Mesothelial cell of epicardium (in vitro differentiated cells): ENCODE results near the gene FLOT1. TPM values are rescaled to one million over a fixed set of nuclear protein-coding genes. Genes with fewer than 3 reads are reported as not detected.

ENCODE experiments used
- DNase-seq, 2 experiments: peaks; one replicate each; pipeline ENCODE4 v3.0.0; 2021; ENCODE audit warnings: low spot score in 2 of 2; ENCODE audit not compliant: unreplicated experiment in 2 of 2
- H3K27ac Mint-ChIP-seq: 2 replicates; pipeline ENCODE4 v1.8.0; 2021; ENCODE audit warnings: mixed read lengths
- H3K27me3 Mint-ChIP-seq: 2 replicates; pipeline ENCODE4 v1.8.0; 2021; ENCODE audit warnings: low read depth, mixed read lengths
- H3K36me3 Mint-ChIP-seq: 2 replicates; pipeline ENCODE4 v1.8.0; 2021; ENCODE audit warnings: mixed read lengths
- H3K4me1 Mint-ChIP-seq: 2 replicates; pipeline ENCODE4 v1.8.0; 2021; ENCODE audit warnings: mixed read lengths
- H3K4me3 Mint-ChIP-seq: 2 replicates; pipeline ENCODE4 v1.8.0; 2021; ENCODE audit warnings: mild to moderate bottlenecking, moderate library complexity, mixed read lengths
- H3K9me3 Mint-ChIP-seq: 2 replicates; pipeline ENCODE4 v1.8.0; 2021; ENCODE audit warnings: mixed read lengths
- CTCF ChIP-seq: fragments of 200-600 bp; sonication (generic); IDR thresholded peaks from one replicate; pipeline ENCODE4 v1.5.0; 2021; ENCODE audit warnings: antibody characterized with exemption; ENCODE audit not compliant: unreplicated experiment
- total RNA-seq: library from RNA; stranded (reverse); gene quantifications from 3 replicates; pipeline ENCODE4 v1.2.1, GENCODE V29; 2021

Gene FLOT1
- total RNA-seq, 1 donor from 2014 or later, result 101 TPM

GRCh38 chr6:30769853-30770524, 27.5 kb upstream of the FLOT1 start:
- TF ChIP-seq CTCF, result no peak
- DNase-seq, result no peak
- peak overlapping the region; percentile 99 for H3K27ac Mint-ChIP-seq
- peaks cover 63% of the 10 kb centered on the region for H3K4me1 Mint-ChIP-seq
- H3K27me3 Mint-ChIP-seq, result no peaks in the 10 kb centered on the region
- no peaks in the 10 kb centered on the region for H3K9me3 Mint-ChIP-seq
- H3K4me3 Mint-ChIP-seq, result peak overlapping the region; percentile 51
- no peaks in the 10 kb centered on the region for H3K36me3 Mint-ChIP-seq

GRCh38 chr6:30769088-30769852, 26.8 kb upstream of the FLOT1 start:
- Mint-ChIP-seq H3K36me3 (no peaks in the 10 kb centered on the region), H3K4me3 (peak overlapping the region; percentile 51), H3K9me3 (no peaks in the 10 kb centered on the region), H3K4me1 (peaks cover 67% of the 10 kb centered on the region), H3K27ac (peak overlapping the region; percentile 99), H3K27me3 (no peaks in the 10 kb centered on the region)
- TF ChIP-seq CTCF, result no peak
- peak in 1 of 2 experiments; percentile 63 for DNase-seq

GRCh38 chr6:30768634-30769087, 26.2 kb upstream of the FLOT1 start:
- peak overlapping the region; percentile 3 for H3K4me3 Mint-ChIP-seq
- H3K27me3 Mint-ChIP-seq, result no peaks in the 10 kb centered on the region
- no peaks in the 10 kb centered on the region for H3K9me3 Mint-ChIP-seq
- no peak for TF ChIP-seq CTCF
- H3K4me1 Mint-ChIP-seq, result peaks cover 68% of the 10 kb centered on the region
- DNase-seq, result no peak
- peak overlapping the region; percentile 99 for H3K27ac Mint-ChIP-seq
- no peaks in the 10 kb centered on the region for H3K36me3 Mint-ChIP-seq

GRCh38 chr6:30767944-30768301, 25.4 kb upstream of the FLOT1 start:
- peak overlapping the region; percentile 99 for H3K27ac Mint-ChIP-seq
- H3K9me3 Mint-ChIP-seq, result no peaks in the 10 kb centered on the region
- no peak for TF ChIP-seq CTCF
- DNase-seq, result no peak
- H3K36me3 Mint-ChIP-seq, result no peaks in the 10 kb centered on the region
- H3K27me3 Mint-ChIP-seq, result no peaks in the 10 kb centered on the region
- H3K4me3 Mint-ChIP-seq, result no peak overlapping the region
- H3K4me1 Mint-ChIP-seq, result peaks cover 72% of the 10 kb centered on the region

GRCh38 chr6:30767158-30767943, 24.9 kb upstream of the FLOT1 start:
- DNase-seq, result no peak
- Mint-ChIP-seq H3K27ac (peak overlapping the region; percentile 76), H3K36me3 (no peaks in the 10 kb centered on the region), H3K9me3 (no peaks in the 10 kb centered on the region), H3K4me1 (peaks cover 67% of the 10 kb centered on the region), H3K4me3 (no peak overlapping the region), H3K27me3 (no peaks in the 10 kb centered on the region)
- TF ChIP-seq CTCF, result no peak
